ENCODE measurements around the gene LRRC25.

Gene LRRC25

GRCh38 chr19:18397242-18398202, at the start of gene LRRC25:
LRRC25 (minus strand) TSS chr19:18397622; CDS start chr19:18396963, 659 bp downstream.
- no peak for DNase-seq (ENCODE audit: low spot score)

- no peak for DNase-seq (ENCODE audit: low spot score)
Observed at GRCh38 chr19:18446811-18447359, 49.5 kb upstream of the LRRC25 start.

- DNase-seq (ENCODE audit: low spot score): no peak
Observed at GRCh38 chr19:18446145-18446810, 48.9 kb upstream of the LRRC25 start.

GRCh38 chr19:18445262-18445948, 48.0 kb upstream of the LRRC25 start:
- no peak for DNase-seq (ENCODE audit: low spot score)

GRCh38 chr19:18444513-18444912, 47.1 kb upstream of the LRRC25 start:
- DNase-seq (ENCODE audit: low spot score): no peak

- DNase-seq (ENCODE audit: low spot score): no peak
Observed at GRCh38 chr19:18443831-18444230, 46.4 kb upstream of the LRRC25 start.

- DNase-seq (ENCODE audit: low spot score): no peak
Observed at GRCh38 chr19:18443406-18443805, 46.0 kb upstream of the LRRC25 start.

- DNase-seq (ENCODE audit: low spot score): no peak
Observed at GRCh38 chr19:18442941-18443340, 45.5 kb upstream of the LRRC25 start.

GRCh38 chr19:18441804-18442788, 44.7 kb upstream of the LRRC25 start:
- DNase-seq (ENCODE audit: low spot score): no peak

GRCh38 chr19:18440936-18441803, 43.7 kb upstream of the LRRC25 start:
- DNase-seq (ENCODE audit: low spot score): no peak

- DNase-seq (ENCODE audit: low spot score): peak; percentile 34
Observed at GRCh38 chr19:18440415-18440877, 43.0 kb upstream of the LRRC25 start.

- DNase-seq (ENCODE audit: low spot score): no peak
Observed at GRCh38 chr19:18439910-18440237, 42.5 kb upstream of the LRRC25 start.

- DNase-seq (ENCODE audit: low spot score): no peak
Observed at GRCh38 chr19:18439025-18439909, 41.8 kb upstream of the LRRC25 start.

GRCh38 chr19:18438331-18439024, 41.1 kb upstream of the LRRC25 start:
- DNase-seq (ENCODE audit: low spot score): no peak

- DNase-seq (ENCODE audit: low spot score): peak; percentile 59
Observed at GRCh38 chr19:18437491-18438330, 40.3 kb upstream of the LRRC25 start, which contains the start of gene ISYNA1. ISYNA1 (minus strand) TSS chr19:18438133; CDS start chr19:18437979, 154 bp downstream.

GRCh38 chr19:18436671-18437490, 39.5 kb upstream of the LRRC25 start:
- peak; percentile 81 for DNase-seq (ENCODE audit: low spot score)
